Uterine smooth muscle cell (primary cell): ENCODE results near the gene ZNF232. TPM values are rescaled to one million over a fixed set of nuclear protein-coding genes. Genes with fewer than 3 reads are reported as not detected.

Experiments
- total RNA-seq: library from RNA; depleted of rRNA; stranded (reverse); fragments of >200 nt; gene quantifications from 2 replicates; pipeline ENCODE4 v1.2.3, GENCODE V29; 2014

Gene ZNF232
- 7.0 and 7.3 TPM in 2 replicates for total RNA-seq

GRCh38 chr17:5111402-5112204 lies at the start of gene ZNF232:
Gene ZNF232 (minus strand): TSS chr17:5111878. CDS start chr17:5111822, 56 bp downstream.

GRCh38 chr17:5115673-5116651 lies 4.3 kb upstream of the ZNF232 start, which contains the start of gene USP6:
Gene USP6 (plus strand): TSS chr17:5116032. CDS start chr17:5130368, 14,336 bp downstream.

GRCh38 chr17:5078106-5079028 lies 33.3 kb downstream of the ZNF232 start, which contains the start of gene ZFP3:
Gene ZFP3 (plus strand): TSS chr17:5078467. CDS start chr17:5091505, 13,038 bp downstream.

Other genes starting within 250 kb of the ZNF232 start
- gene C17orf107, start 212.3 kb downstream of the ZNF232 start, total RNA-seq, result 1.5 and 8.2 TPM in 2 replicates
- gene CHRNE, start 208.8 kb downstream of the ZNF232 start, total RNA-seq, result 0.11 and 0.62 TPM in 2 replicates
- gene GP1BA, start 179.6 kb downstream of the ZNF232 start, total RNA-seq, result not detected in 2 replicates
- 59.5 and 69.3 TPM in 2 replicates for gene SLC25A11, start 171.8 kb downstream of the ZNF232 start, total RNA-seq
- 13.5 and 14.2 TPM in 2 replicates for gene RNF167, start 171.6 kb downstream of the ZNF232 start, total RNA-seq
- gene PFN1, start 163.3 kb downstream of the ZNF232 start, total RNA-seq, result 343 and 788 TPM in 2 replicates
- gene ENO3, start 160.8 kb downstream of the ZNF232 start, total RNA-seq, result 1.6 and 1.8 TPM in 2 replicates
- 53.1 and 59.1 TPM in 2 replicates for gene SPAG7, start 144.1 kb downstream of the ZNF232 start, total RNA-seq
- gene CAMTA2, start 124.2 kb downstream of the ZNF232 start, total RNA-seq, result 4.6 and 8.6 TPM in 2 replicates
- 0.11 and 0.37 TPM in 2 replicates for gene INCA1, start 114.4 kb downstream of the ZNF232 start, total RNA-seq
- gene KIF1C, start 113.9 kb downstream of the ZNF232 start, total RNA-seq, result 49.6 and 70.5 TPM in 2 replicates
- under 0.01 and 0.37 TPM in 2 replicates for gene SLC52A1, start 76.5 kb downstream of the ZNF232 start, total RNA-seq
- 1.7 and 2.9 TPM in 2 replicates for gene ZFP3, start 33.4 kb downstream of the ZNF232 start, total RNA-seq
- gene USP6, start 4.2 kb upstream of the ZNF232 start, total RNA-seq, result under 0.01 TPM in 2 replicates
- 9.7 and 11.2 TPM in 2 replicates for gene ZNF594, start 80.0 kb upstream of the ZNF232 start, total RNA-seq
- not detected in 2 replicates for gene SCIMP, start 123.0 kb upstream of the ZNF232 start, total RNA-seq
- 77.2 and 90.4 TPM in 2 replicates for gene RABEP1, start 170.4 kb upstream of the ZNF232 start, total RNA-seq